ENCODE data around the gene EXD3.
A peak's percentile ranks its signal among the peaks of the same experiment; 100 is the strongest.

The EXD3 gene

GRCh38 chr9:137307255-137308056 lies 115.5 kb downstream of the EXD3 start:
- no peak for DNase-seq (ENCODE audit: low read depth in 1 of 2, low spot score in 1 of 2)
- in situ Hi-C loops (cut with HindIII; ENCODE audit: low pct_unique_long_range_greater_than_20kb, low sequenced_read_pairs), result no loop called here
- TF ChIP-seq JUND (IDR thresholded peaks at IDR 0.05; ENCODE audit: low read depth), result no peak

GRCh38 chr9:137306850-137307254 lies 116.1 kb downstream of the EXD3 start:
- no peak for DNase-seq (ENCODE audit: low read depth in 1 of 2, low spot score in 1 of 2)
- no peak for TF ChIP-seq JUND (IDR thresholded peaks at IDR 0.05; ENCODE audit: low read depth)
- in situ Hi-C loops (cut with HindIII; ENCODE audit: low pct_unique_long_range_greater_than_20kb, low sequenced_read_pairs), result no loop called here

- TF ChIP-seq JUND (IDR thresholded peaks at IDR 0.05; ENCODE audit: low read depth), result no peak
- DNase-seq (ENCODE audit: low read depth in 1 of 2, low spot score in 1 of 2), result no peak
- in situ Hi-C loops (cut with HindIII; ENCODE audit: low pct_unique_long_range_greater_than_20kb, low sequenced_read_pairs), result no loop called here
Observed at GRCh38 chr9:137306066-137306849, 116.7 kb downstream of the EXD3 start.

- no peak for DNase-seq (ENCODE audit: low read depth in 1 of 2, low spot score in 1 of 2)
- no peak for TF ChIP-seq JUND (IDR thresholded peaks at IDR 0.05; ENCODE audit: low read depth)
- in situ Hi-C loops (cut with HindIII; ENCODE audit: low pct_unique_long_range_greater_than_20kb, low sequenced_read_pairs), result no loop called here
Observed at GRCh38 chr9:137305798-137306065, 117.2 kb downstream of the EXD3 start.

GRCh38 chr9:137305060-137305797 lies 117.7 kb downstream of the EXD3 start:
- in situ Hi-C loops (cut with HindIII; ENCODE audit: low pct_unique_long_range_greater_than_20kb, low sequenced_read_pairs), result no loop called here
- no peak for TF ChIP-seq JUND (IDR thresholded peaks at IDR 0.05; ENCODE audit: low read depth)
- DNase-seq (ENCODE audit: low read depth in 1 of 2, low spot score in 1 of 2), result peak in 1 of 2 experiments; percentile 56

- no peak for DNase-seq (ENCODE audit: low read depth in 1 of 2, low spot score in 1 of 2)
- TF ChIP-seq JUND (IDR thresholded peaks at IDR 0.05; ENCODE audit: low read depth), result no peak
- in situ Hi-C loops (cut with HindIII; ENCODE audit: low pct_unique_long_range_greater_than_20kb, low sequenced_read_pairs), result no loop called here
Observed at GRCh38 chr9:137304383-137305059, 118.4 kb downstream of the EXD3 start.

- DNase-seq (ENCODE audit: low read depth in 1 of 2, low spot score in 1 of 2), result no peak
- no peak for TF ChIP-seq JUND (IDR thresholded peaks at IDR 0.05; ENCODE audit: low read depth)
- in situ Hi-C loops (cut with HindIII; ENCODE audit: low pct_unique_long_range_greater_than_20kb, low sequenced_read_pairs), result no loop called here
Observed at GRCh38 chr9:137303893-137304382, 119.0 kb downstream of the EXD3 start.

- DNase-seq (ENCODE audit: low read depth in 1 of 2, low spot score in 1 of 2), result no peak
- in situ Hi-C loops (cut with HindIII; ENCODE audit: low pct_unique_long_range_greater_than_20kb, low sequenced_read_pairs), result no loop called here
- no peak for TF ChIP-seq JUND (IDR thresholded peaks at IDR 0.05; ENCODE audit: low read depth)
Observed at GRCh38 chr9:137303151-137303892, 119.6 kb downstream of the EXD3 start.

GRCh38 chr9:137302449-137303150 lies 120.4 kb downstream of the EXD3 start:
- no peak for TF ChIP-seq JUND (IDR thresholded peaks at IDR 0.05; ENCODE audit: low read depth)
- DNase-seq (ENCODE audit: low read depth in 1 of 2, low spot score in 1 of 2), result peak in 1 of 2 experiments; percentile 94
- in situ Hi-C loops (cut with HindIII; ENCODE audit: low pct_unique_long_range_greater_than_20kb, low sequenced_read_pairs), result no loop called here

GRCh38 chr9:137302118-137302448 lies 120.9 kb downstream of the EXD3 start, which contains the start of gene NRARP:
Gene NRARP, minus strand, starts transcription at chr9:137302271. Its CDS starts 343 bp downstream, at chr9:137301928.
- in situ Hi-C loops (cut with HindIII; ENCODE audit: low pct_unique_long_range_greater_than_20kb, low sequenced_read_pairs), result no loop called here
- DNase-seq (ENCODE audit: low read depth in 1 of 2, low spot score in 1 of 2), result peak; percentile 96 to 97
- TF ChIP-seq JUND (IDR thresholded peaks at IDR 0.05; ENCODE audit: low read depth), result no peak

Data from T47D (cell line).